Measurements from ENCODE around the gene KIF4A.

The KIF4A gene

DNA sequence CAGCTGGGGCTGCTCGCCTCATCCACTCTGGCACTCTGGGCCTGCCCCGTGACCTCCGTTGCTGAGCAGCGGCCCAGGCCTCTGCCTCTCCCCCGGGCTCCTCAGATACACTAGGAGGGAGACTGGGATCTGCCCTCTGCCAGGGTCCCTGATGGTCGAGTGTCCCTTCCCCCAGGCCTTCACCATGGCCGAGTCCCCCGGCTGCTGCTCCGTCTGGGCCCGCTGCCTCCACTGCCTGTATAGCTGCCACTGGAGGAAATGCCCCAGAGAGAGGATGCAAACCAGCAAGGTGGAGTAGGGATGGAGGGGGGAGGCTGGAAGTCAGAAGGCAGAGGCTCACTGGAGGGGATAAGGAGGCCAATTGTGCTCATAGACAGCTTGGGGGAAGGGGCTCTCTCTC, 134.9 kb downstream of the KIF4A start:
- no peak overlapping the region for H3K4me3 ChIP-seq (ENCODE audit: low read depth, low read length)
- TF ChIP-seq, protein P1, sequence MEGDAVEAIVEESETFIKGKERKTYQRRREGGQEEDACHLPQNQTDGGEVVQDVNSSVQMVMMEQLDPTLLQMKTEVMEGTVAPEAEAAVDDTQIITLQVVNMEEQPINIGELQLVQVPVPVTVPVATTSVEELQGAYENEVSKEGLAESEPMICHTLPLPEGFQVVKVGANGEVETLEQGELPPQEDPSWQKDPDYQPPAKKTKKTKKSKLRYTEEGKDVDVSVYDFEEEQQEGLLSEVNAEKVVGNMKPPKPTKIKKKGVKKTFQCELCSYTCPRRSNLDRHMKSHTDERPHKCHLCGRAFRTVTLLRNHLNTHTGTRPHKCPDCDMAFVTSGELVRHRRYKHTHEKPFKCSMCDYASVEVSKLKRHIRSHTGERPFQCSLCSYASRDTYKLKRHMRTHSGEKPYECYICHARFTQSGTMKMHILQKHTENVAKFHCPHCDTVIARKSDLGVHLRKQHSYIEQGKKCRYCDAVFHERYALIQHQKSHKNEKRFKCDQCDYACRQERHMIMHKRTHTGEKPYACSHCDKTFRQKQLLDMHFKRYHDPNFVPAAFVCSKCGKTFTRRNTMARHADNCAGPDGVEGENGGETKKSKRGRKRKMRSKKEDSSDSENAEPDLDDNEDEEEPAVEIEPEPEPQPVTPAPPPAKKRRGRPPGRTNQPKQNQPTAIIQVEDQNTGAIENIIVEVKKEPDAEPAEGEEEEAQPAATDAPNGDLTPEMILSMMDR (conservative IDR thresholded peaks at IDR 0.05; ENCODE audit: low read depth, low read length) = no peak
- DNase-seq (ENCODE audit: low read depth) = no peak

DNA sequence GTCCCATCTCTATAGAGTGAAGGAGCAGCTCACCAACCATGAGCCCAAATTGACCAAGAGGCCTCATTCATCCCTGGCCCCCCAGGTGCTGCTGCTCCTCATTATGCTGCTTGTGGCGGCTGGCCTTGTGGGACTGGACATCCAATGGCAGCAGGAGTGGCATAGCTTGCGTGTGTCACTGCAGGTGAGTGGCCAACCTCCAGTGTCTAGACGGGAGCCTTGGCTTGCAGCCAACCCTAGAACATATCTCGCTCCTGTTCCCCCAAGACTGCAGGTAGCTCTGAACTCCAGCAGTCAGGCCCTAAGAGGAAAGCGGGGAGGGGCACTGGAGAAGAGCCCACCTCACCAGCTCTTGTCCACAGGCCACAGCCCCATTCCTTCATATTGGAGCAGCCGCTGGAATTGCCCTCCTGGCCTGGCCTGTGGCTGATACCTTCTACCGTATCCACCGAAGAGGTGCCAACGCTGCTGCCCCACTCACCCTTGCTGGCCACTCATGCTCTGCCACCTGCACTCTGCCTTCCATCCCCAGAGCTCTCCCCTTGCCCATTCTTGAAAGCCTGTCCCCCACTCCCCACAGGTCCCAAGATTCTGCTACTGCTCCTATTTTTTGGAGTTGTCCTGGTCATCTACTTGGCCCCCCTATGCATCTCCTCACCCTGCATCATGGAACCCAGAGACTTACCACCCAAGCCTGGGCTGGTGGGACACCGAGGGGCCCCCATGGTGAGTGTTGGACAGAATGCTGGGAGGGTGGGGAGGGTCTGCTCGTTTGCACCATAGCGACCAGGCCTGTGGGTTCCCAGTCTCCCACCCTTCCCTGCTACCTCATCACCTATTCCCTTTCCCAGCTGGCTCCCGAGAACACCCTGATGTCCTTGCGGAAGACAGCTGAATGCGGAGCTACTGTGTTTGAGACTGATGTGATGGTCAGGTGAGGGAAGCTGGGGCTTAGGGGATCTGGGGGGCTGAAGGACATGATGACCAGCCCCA, 136.7 kb downstream of the KIF4A start:
- TF ChIP-seq, protein P1 (conservative IDR thresholded peaks at IDR 0.05; ENCODE audit: low read depth, low read length) = no peak
- no peak overlapping the region for H3K4me3 ChIP-seq (ENCODE audit: low read depth, low read length)
- DNase-seq (ENCODE audit: low read depth) = no peak

DNA sequence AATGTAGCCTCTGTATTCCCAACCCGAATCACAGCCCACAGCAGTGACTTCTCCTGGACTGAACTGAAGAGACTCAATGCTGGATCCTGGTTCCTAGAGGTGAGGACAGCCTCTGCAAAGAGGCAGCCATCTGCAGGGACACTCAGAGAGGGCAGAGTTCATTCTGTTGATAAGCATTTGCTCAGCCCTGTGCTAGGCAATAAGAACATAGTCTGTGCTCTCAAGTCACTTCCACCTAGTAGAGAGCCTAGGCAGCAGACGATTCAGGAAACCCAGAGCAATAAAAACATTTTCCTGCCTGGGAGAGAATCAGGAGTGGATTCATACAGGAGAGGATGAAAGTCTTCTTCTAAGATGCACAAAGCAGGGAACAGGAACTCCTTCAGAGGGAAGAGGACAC, 137.5 kb downstream of the KIF4A start:
- no peak for DNase-seq (ENCODE audit: low read depth)
- TF ChIP-seq, protein P1 (conservative IDR thresholded peaks at IDR 0.05; ENCODE audit: low read depth, low read length) = no peak
- no peak overlapping the region for H3K4me3 ChIP-seq (ENCODE audit: low read depth, low read length)

DNA sequence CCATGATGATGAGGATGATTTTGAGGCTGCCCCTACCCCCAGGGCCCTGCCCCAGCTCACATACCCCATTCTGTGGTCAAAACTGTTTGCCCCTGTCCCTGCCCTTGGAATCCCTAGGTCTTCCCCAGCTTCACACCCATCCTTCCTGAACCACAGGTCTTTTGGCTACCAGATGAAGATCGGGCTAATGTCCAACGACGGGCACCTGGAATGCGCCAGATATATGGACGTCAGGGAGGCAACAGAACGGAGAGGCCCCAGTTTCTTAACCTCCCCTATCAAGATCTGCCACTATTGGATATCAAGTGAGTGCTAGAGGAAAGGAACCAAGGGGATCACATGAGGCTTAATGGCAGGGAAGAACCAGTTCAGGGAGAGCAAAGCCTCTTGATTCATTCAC, 139.9 kb downstream of the KIF4A start:
- no peak for DNase-seq (ENCODE audit: low read depth)

DNA sequence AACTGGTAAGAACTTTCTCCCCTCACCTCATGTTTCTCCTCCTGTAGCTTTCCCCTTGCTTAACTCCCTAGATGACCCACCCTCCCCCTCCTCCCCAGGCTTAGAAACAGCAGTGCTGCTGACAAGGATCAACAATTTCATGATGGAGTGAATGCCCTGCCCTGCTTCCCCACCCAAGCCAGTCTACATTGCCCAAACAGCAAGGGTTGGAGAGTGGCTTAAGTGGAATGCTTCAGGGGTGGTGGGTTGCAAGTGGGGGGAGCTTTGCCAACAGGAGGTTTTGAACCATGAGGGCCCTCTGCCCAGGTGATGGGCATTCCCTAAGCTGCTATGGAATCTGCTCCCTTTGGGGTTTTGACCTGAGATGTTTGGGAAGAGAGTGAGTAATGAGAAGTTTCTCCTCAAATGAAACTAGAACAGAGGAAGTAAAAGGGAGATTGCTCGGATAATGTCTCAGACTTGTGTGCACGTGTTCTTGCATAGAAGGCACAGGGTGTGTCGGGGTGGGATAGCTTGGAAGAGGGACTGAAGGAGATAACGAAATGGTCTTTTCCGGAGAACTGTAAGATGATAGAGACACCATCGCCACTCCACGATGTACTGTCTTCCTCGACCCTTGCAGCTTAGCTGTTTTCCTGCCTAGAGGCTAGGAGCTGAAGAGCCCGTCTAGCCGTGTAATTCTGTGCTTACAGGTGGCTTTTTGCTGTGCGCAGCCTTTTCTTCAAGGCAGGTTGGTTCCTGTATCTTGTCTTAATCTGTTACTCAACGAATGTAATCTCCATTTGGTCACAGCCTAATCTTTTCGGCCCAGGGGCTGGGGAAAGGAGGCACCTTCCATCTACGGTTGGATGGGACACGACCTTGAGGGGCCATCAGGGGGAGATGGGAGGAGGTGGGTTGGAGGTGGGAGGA, 143.3 kb downstream of the KIF4A start:
- no peak for DNase-seq (ENCODE audit: low read depth)
- peak overlapping the region; percentile 74 for H3K4me3 ChIP-seq (ENCODE audit: low read depth, low read length)
- TF ChIP-seq, protein P1 (conservative IDR thresholded peaks at IDR 0.05; ENCODE audit: low read depth, low read length) = no peak

More for the DNA sequence above, 139.9 kb downstream of the KIF4A start:
- TF ChIP-seq, protein P1 (conservative IDR thresholded peaks at IDR 0.05; ENCODE audit: low read depth, low read length) = no peak
- H3K4me3 ChIP-seq (ENCODE audit: low read depth, low read length) = no peak overlapping the region

DNA sequence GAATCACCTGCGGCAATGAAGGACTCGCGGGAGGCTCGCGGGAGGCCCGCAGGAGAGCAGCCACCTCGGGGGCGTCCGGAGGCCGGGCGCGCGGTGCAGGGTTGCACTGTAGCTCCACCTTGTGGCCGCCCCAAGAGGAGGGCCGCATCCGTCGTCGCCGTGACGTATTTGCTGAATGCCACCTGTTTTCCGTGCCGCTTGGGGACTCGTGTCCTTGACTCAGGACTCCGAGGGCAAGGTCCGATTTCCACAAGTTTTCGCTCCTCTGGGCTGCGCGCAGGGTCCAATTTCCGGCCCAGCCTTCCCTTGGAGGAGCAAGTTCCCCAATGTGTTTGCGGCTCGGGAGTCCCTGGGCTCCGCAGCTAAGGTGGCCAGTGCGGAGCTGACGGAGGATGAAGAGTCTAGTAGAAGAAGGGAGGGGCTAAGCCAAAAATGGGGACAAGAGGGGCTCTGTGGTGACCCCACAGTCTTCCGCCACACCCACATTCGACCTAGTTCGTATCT, 144.0 kb downstream of the KIF4A start:
- peak overlapping the region; percentile 74 for H3K4me3 ChIP-seq (ENCODE audit: low read depth, low read length)
- DNase-seq (ENCODE audit: low read depth) = peak; percentile 53
- TF ChIP-seq, protein P1 (conservative IDR thresholded peaks at IDR 0.05; ENCODE audit: low read depth, low read length) = peak; percentile 71
